ENCODE data around the gene RAB31. TPM values are rescaled to one million over a fixed set of nuclear protein-coding genes. Genes with fewer than 3 reads are reported as not detected.
A peak's percentile ranks its signal among the peaks of the same experiment; 100 is the strongest.

The RAB31 gene
- total and polyA plus RNA-seq, 11 donors = 3.2 to 67.7 (median 12.8) TPM

GRCh38 chr18:9878095-9878494, 170.0 kb downstream of the RAB31 start:
- TF ChIP-seq, protein P1, sequence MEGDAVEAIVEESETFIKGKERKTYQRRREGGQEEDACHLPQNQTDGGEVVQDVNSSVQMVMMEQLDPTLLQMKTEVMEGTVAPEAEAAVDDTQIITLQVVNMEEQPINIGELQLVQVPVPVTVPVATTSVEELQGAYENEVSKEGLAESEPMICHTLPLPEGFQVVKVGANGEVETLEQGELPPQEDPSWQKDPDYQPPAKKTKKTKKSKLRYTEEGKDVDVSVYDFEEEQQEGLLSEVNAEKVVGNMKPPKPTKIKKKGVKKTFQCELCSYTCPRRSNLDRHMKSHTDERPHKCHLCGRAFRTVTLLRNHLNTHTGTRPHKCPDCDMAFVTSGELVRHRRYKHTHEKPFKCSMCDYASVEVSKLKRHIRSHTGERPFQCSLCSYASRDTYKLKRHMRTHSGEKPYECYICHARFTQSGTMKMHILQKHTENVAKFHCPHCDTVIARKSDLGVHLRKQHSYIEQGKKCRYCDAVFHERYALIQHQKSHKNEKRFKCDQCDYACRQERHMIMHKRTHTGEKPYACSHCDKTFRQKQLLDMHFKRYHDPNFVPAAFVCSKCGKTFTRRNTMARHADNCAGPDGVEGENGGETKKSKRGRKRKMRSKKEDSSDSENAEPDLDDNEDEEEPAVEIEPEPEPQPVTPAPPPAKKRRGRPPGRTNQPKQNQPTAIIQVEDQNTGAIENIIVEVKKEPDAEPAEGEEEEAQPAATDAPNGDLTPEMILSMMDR (IDR thresholded peaks at IDR 0.05) = no peak
- no peak for TF ChIP-seq POLR2A (IDR thresholded peaks at IDR 0.05)
- no peak overlapping the region for H3K27ac ChIP-seq
- intact Hi-C loops (cut with DNase I) = loop anchor here in 1 of 10 donors (5.0 kb wide), 1 partner anchor 34 kb away; the partner anchor contains the start of gene VAPA
- H3K4me1 ChIP-seq = peaks cover 0 to 13% (median 2%) of the 10 kb centered on the region in 12 donors
- no peaks in the 10 kb centered on the region for H3K9me3 ChIP-seq
- 93 to 98% (median 97%) methylated on average over 1 of the region's 1 CpG for WGBS, 4 donors
- H3K4me3 ChIP-seq = no peak overlapping the region
- no peaks in the 10 kb centered on the region for H3K27me3 ChIP-seq
- no peaks in the 10 kb centered on the region for H3K36me3 ChIP-seq
- ATAC-seq (no peak), DNase-seq (no peak)

- Histone ChIP-seq H3K36me3 (no peaks in the 10 kb centered on the region), H3K27ac (no peak overlapping the region), H3K9me3 (no peaks in the 10 kb centered on the region), H3K27me3 (no peaks in the 10 kb centered on the region), H3K4me3 (no peak overlapping the region), H3K4me1 (peaks cover 0 to 13% (median 2%) of the 10 kb centered on the region in 12 donors)
- 92 to 96% (median 94%) methylated on average over 6 of the region's 6 CpGs for whole genome bisulfite sequencing, 4 donors
- intact Hi-C loops (cut with DNase I) = loop anchor here in 1 of 10 donors (5.0 kb wide), 1 partner anchor 33 kb away; the partner anchor contains the start of gene VAPA
- no peak for TF ChIP-seq POLR2A (IDR thresholded peaks at IDR 0.05)
- TF ChIP-seq, protein P1 (IDR thresholded peaks at IDR 0.05) = no peak
- DNase-seq = no peak
- no peak for ATAC-seq
Measured at GRCh38 chr18:9878783-9879242, 170.7 kb downstream of the RAB31 start.

- Histone ChIP-seq H3K27me3 (no peaks in the 10 kb centered on the region), H3K9me3 (no peaks in the 10 kb centered on the region), H3K4me3 (no peak overlapping the region), H3K4me1 (no peaks in the 10 kb centered on the region), H3K36me3 (no peaks in the 10 kb centered on the region), H3K27ac (peak overlapping the region in 1 of 12 donors; percentile 64)
- TF ChIP-seq POLR2A (IDR thresholded peaks at IDR 0.05) = no peak
- TF ChIP-seq, protein P1 (IDR thresholded peaks at IDR 0.05) = no peak
- intact Hi-C loops (cut with DNase I) = no loop called here
- ATAC-seq (no peak), DNase-seq (no peak)
- WGBS, 4 donors = 77 to 83% (median 78%) methylated on average over 6 of the region's 6 CpGs
Measured at GRCh38 chr18:9884090-9884489, 176.0 kb downstream of the RAB31 start.

- Histone ChIP-seq H3K27ac (peak overlapping the region in 1 of 12 donors; percentile 64), H3K36me3 (no peaks in the 10 kb centered on the region), H3K27me3 (no peaks in the 10 kb centered on the region), H3K4me1 (no peaks in the 10 kb centered on the region), H3K9me3 (no peaks in the 10 kb centered on the region), H3K4me3 (no peak overlapping the region)
- TF ChIP-seq, protein P1 (IDR thresholded peaks at IDR 0.05) = no peak
- no peak for TF ChIP-seq POLR2A (IDR thresholded peaks at IDR 0.05)
- no peak for DNase-seq
- ATAC-seq = no peak
- intact Hi-C loops (cut with DNase I) = no loop called here
- WGBS, 4 donors = 84 to 86% (median 85%) methylated on average over 12 of the region's 12 CpGs
Measured at GRCh38 chr18:9884532-9885140, 176.5 kb downstream of the RAB31 start.
